Measurements from ENCODE around the gene SPTSSB.

The SPTSSB gene

GRCh38 chr3:161337311-161337710 is 34.0 kb downstream of the SPTSSB start:
- no peak for DNase-seq

DNA sequence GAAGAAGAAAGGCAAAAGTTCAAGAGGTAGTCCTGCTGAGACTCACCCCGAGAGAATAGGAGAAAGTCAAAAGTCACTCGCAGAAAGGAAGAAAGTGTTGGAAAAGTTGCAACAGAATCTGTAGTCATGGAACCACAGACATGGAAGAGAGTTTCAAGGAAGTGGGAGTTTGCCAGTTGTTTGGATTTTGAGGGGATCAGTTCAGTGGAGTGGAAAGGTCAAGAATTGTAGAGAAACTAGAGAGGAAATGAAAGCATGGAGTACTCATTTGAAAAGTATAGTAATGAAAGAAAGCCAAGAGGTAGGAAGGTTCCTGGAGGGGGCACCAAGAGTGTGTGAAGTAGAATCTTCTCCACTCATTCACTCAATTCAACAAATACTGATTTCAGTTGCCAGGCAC is 34.7 kb downstream of the SPTSSB start:
- no peak for DNase-seq

- no peak for DNase-seq
These were observed 37.6 kb downstream of the SPTSSB start for GRCh38 chr3:161333696-161334095.

DNA sequence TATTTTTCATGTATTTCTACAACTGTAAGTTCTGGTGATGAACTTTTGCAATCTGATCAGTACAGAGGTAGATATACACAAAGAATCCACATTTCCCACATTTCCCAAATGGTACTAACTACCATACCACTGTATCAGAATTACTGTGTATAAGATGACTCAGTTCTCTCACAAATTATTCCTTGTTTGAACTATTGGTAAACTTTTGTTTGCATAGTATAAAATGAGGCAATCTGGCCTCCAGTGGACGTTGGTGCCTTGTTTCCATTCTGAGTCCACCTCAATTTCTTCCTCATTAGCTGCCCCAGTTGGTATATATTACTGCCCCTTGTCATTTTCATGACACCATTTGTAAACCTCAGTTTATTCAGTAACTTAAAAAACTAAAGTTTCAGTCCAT is 38.5 kb downstream of the SPTSSB start:
- no peak for DNase-seq

- DNase-seq: no peak
These were observed 46.3 kb downstream of the SPTSSB start for GRCh38 chr3:161325059-161325458.

DNA sequence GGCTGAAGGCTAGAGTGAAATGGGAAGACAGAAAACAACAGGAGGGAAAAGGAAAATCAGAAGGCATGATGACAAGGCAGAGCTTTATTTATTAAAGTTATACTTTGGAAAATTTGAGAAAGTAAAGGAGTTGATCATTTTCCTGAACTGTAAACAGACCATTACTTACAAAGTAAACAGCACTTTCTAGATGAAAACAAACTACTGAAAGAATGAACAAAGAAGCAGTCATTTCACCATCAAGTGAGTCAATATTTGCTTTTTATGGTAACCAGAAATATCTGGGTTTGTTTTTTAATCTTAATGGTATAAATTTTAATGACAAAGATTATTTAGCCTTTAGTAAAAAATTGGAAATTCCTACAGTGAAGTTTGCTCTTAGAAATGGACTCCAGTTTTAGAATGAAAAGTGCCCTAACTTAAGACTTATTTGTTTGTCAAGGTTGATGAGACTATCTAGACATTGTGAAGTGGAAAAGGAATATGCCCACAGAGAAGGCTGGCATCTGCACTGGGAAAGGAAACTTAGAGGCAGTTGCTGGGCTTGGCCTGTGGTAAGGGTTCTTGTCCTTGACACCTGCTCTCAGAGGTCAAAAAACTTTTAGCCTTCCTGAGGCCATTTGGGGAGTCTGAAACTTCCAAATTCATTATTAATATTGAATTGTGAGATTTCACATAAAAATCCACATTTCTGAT is 47.2 kb downstream of the SPTSSB start:
- no peak for DNase-seq

- DNase-seq: no peak
These were observed 48.3 kb downstream of the SPTSSB start for GRCh38 chr3:161322781-161323568.

DNA sequence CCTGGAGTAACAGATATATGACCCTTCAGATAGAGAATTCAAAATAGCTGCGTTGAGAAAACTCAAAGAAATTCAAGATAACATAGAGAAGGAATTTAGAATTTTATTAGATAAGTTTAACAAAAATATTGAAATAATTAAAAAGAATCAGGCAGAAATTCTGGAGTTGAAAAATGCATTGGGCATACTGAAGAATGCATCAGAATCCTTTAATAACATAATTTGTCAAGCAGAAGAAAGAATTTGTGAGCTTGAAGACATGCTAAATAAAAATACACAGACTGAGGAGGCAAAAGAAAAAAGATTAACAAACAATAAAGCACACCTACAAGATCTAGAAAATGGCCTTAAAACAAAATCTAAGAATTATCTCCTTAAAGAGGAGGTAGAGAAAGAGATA is 50.5 kb downstream of the SPTSSB start:
- no peak for DNase-seq

- DNase-seq: no peak
These were observed 51.5 kb downstream of the SPTSSB start for GRCh38 chr3:161319867-161320266.

DNA sequence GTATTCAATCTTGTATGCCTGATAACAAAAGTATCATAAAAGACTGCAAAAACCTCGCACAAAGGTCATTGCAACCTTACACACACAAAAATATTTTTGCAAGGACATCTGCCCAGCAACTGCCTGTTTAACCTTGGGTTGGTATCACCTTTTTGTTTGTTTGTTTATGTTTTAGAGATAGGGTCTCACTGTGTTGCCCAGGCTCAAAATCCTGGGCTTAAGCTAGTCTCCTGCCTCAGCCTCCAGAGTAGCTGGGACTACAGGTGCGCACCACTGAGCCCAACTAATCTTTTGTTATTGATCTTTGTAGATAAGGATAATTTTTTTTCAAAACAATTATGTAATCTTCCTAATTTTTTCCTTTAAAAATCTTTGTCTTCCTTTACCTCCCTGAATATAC is 54.2 kb downstream of the SPTSSB start:
- DNase-seq: no peak

DNA sequence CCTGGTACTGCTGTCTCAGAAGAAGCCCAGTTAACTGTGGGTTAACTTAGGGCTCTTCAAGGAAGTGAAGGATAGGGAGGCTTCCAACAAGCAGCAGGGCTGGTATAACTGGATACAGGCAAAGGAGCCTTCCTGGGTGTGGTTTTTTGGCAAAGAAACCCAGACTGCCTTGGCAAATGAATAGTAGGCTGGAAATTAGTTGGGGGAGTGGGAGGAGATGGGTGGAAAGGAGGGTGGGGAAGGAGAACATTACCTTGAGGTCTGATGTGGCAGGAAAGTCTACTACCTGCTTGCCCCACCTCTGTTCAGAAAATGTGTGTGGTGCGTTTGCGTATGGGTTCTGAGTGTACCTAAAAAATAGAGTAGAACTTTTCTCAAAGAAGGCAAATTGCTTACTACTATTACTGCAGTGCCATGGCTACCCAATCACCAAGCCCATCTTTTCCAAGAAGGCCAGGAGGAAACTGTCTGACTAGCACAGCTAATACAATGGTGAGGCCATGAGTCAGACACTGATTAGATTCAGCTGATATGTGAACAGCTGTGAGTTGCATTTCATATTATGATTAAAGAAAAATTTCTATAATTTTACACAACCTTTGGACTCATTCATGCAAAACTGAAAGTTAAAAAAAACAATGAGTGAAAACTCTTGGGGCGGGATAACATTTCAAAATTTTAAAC is 55.2 kb downstream of the SPTSSB start:
- no peak for DNase-seq

GRCh38 chr3:161314836-161315395 is 56.4 kb downstream of the SPTSSB start:
- no peak for DNase-seq

GRCh38 chr3:161310649-161311423 is 60.5 kb downstream of the SPTSSB start:
- DNase-seq: peak; percentile 75

GRCh38 chr3:161305095-161305991 is 66.0 kb downstream of the SPTSSB start:
- peak; percentile 36 for DNase-seq

DNA sequence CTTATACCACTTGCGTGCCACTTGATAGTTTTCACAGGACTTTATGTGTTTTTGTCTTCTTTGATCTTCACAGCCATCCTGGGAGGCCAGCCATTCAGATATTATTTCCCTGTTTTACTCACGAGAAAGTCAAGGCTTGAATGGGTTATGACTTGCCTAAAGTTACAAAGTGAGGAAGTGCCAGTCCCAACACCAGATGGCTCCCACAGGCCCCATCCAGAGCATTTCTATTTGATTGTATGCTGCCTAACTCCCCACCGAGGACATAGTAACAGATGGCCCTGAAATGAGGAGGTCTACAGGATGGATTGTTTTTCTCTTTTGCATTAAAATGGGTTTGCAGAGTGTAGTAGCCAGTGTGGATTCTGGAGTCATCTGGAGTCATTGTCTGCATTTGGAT is 74.5 kb downstream of the SPTSSB start:
- DNase-seq: no peak

GRCh38 chr3:161295325-161295724 is 76.0 kb downstream of the SPTSSB start:
- no peak for DNase-seq

Data from activated CD4-positive, alpha-beta T cell treated with anti-CD3 and anti-CD28 coated beads, Interleukin-2, Interleukin-6, amounts not matched to agents 100 ng/mL and 50 ng/mL, durations not matched to agents 16 hours and 8 hours (primary cell).